RWPE2 (cell line): ENCODE results near the gene FNIP1.

Experiments
- ATAC-seq: fragments of 200-7000 bp; cut with Tn5 transposase; 3 replicates; pipeline ENCODE4 v1.9.1; 2021; ENCODE audit warnings: low read depth
- DNase-seq: peaks from one replicate; pipeline ENCODE4 v3.0.0-alpha.2; 2020; ENCODE audit warnings: low spot score
- H3K27ac ChIP-seq: fragments of 450-650 bp; 2 replicates; pipeline ENCODE4 v1.5.1; 2017; ENCODE audit warnings: mild to moderate bottlenecking; ENCODE audit not compliant: poor library complexity, severe bottlenecking
- H3K27me3 ChIP-seq: fragments of 250-450 bp; sonication (Bioruptor Pico); 2 replicates; pipeline ENCODE4 v1.5.1; 2021; ENCODE audit warnings: mild to moderate bottlenecking, moderate library complexity; ENCODE audit not compliant: insufficient read depth, poor library complexity, severe bottlenecking
- H3K36me3 ChIP-seq: fragments of 250-450 bp; sonication (Bioruptor Pico); 2 replicates; pipeline ENCODE4 v1.5.1; 2020; ENCODE audit warnings: low read depth, mild to moderate bottlenecking, moderate library complexity
- H3K4me1 ChIP-seq: fragments of 250-450 bp; sonication (Bioruptor Pico); 2 replicates; pipeline ENCODE4 v1.5.1; 2021; ENCODE audit warnings: mild to moderate bottlenecking, moderate library complexity; ENCODE audit not compliant: insufficient read depth, poor library complexity, severe bottlenecking
- H3K4me3 ChIP-seq: fragments of 250-450 bp; sonication (Bioruptor Pico); 2 replicates; pipeline ENCODE4 v1.5.1; 2021; ENCODE audit warnings: mild to moderate bottlenecking, moderate library complexity; ENCODE audit not compliant: severe bottlenecking
- H3K9me3 ChIP-seq: fragments of 250-450 bp; sonication (Bioruptor Pico); 2 replicates; pipeline ENCODE4 v1.5.1; 2021; ENCODE audit warnings: mild to moderate bottlenecking, moderate library complexity; ENCODE audit not compliant: severe bottlenecking
- CTCF ChIP-seq: fragments of 450-650 bp; IDR thresholded peaks from one replicate; pipeline ENCODE4 v1.5.1; 2017; ENCODE audit warnings: mild to moderate bottlenecking, moderate library complexity; ENCODE audit not compliant: poor library complexity, severe bottlenecking

Gene FNIP1

GRCh38 chr5:131677115-131677514 is 119.7 kb downstream of the FNIP1 start:
- H3K36me3 ChIP-seq, result peaks cover 65% of the 10 kb centered on the region

GRCh38 chr5:131672776-131673175 is 124.0 kb downstream of the FNIP1 start:
- no peaks in the 10 kb centered on the region for H3K4me1 ChIP-seq
- H3K27ac ChIP-seq, result no peak overlapping the region
- H3K27me3 ChIP-seq, result no peaks in the 10 kb centered on the region
- ATAC-seq (no peak), DNase-seq (no peak)
- no peaks in the 10 kb centered on the region for H3K9me3 ChIP-seq
- no peak overlapping the region for H3K4me3 ChIP-seq
- H3K36me3 ChIP-seq, result peaks cover 73% of the 10 kb centered on the region
- TF ChIP-seq CTCF, result no peak

More at GRCh38 chr5:131677115-131677514, 119.7 kb downstream of the FNIP1 start:
- Histone ChIP-seq H3K27me3 (no peaks in the 10 kb centered on the region), H3K27ac (no peak overlapping the region), H3K4me3 (no peak overlapping the region), H3K4me1 (no peaks in the 10 kb centered on the region), H3K9me3 (no peaks in the 10 kb centered on the region)
- no peak for ATAC-seq
- DNase-seq, result no peak
- no peak for TF ChIP-seq CTCF

GRCh38 chr5:131671994-131672655 is 124.7 kb downstream of the FNIP1 start:
- no peak overlapping the region for H3K4me3 ChIP-seq
- H3K9me3 ChIP-seq, result no peaks in the 10 kb centered on the region
- DNase-seq (no peak), ATAC-seq (no peak)
- TF ChIP-seq CTCF, result no peak
- H3K4me1 ChIP-seq, result no peaks in the 10 kb centered on the region
- no peak overlapping the region for H3K27ac ChIP-seq
- H3K27me3 ChIP-seq, result no peaks in the 10 kb centered on the region
- H3K36me3 ChIP-seq, result peaks cover 67% of the 10 kb centered on the region

GRCh38 chr5:131671409-131671808 is 125.4 kb downstream of the FNIP1 start:
- Histone ChIP-seq H3K4me1 (no peaks in the 10 kb centered on the region), H3K9me3 (no peaks in the 10 kb centered on the region), H3K36me3 (peaks cover 69% of the 10 kb centered on the region), H3K4me3 (no peak overlapping the region), H3K27me3 (no peaks in the 10 kb centered on the region), H3K27ac (no peak overlapping the region)
- DNase-seq, result no peak
- ATAC-seq, result no peak
- TF ChIP-seq CTCF, result no peak

- Histone ChIP-seq H3K9me3 (no peaks in the 10 kb centered on the region), H3K4me1 (no peaks in the 10 kb centered on the region), H3K27me3 (no peaks in the 10 kb centered on the region), H3K36me3 (peaks cover 62% of the 10 kb centered on the region), H3K27ac (no peak overlapping the region), H3K4me3 (no peak overlapping the region)
- DNase-seq (no peak), ATAC-seq (no peak)
- no peak for TF ChIP-seq CTCF
Measured at GRCh38 chr5:131664929-131665328, 131.9 kb downstream of the FNIP1 start.
